ENCODE measurements around the gene EPRS1.

- TF ChIP-seq, protein P1, sequence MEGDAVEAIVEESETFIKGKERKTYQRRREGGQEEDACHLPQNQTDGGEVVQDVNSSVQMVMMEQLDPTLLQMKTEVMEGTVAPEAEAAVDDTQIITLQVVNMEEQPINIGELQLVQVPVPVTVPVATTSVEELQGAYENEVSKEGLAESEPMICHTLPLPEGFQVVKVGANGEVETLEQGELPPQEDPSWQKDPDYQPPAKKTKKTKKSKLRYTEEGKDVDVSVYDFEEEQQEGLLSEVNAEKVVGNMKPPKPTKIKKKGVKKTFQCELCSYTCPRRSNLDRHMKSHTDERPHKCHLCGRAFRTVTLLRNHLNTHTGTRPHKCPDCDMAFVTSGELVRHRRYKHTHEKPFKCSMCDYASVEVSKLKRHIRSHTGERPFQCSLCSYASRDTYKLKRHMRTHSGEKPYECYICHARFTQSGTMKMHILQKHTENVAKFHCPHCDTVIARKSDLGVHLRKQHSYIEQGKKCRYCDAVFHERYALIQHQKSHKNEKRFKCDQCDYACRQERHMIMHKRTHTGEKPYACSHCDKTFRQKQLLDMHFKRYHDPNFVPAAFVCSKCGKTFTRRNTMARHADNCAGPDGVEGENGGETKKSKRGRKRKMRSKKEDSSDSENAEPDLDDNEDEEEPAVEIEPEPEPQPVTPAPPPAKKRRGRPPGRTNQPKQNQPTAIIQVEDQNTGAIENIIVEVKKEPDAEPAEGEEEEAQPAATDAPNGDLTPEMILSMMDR (IDR thresholded peaks at IDR 0.05), result no peak
- no peak for TF ChIP-seq POLR2A (IDR thresholded peaks at IDR 0.05)
Observed at GRCh38 chr1:220005489-220005888, 40.8 kb downstream of the EPRS1 start.

Measured in right lobe of liver (tissue), 4 donors.